Dendritic cell treated with granulocyte-macrophage colony-stimulating factor and Interleukin-4, amounts not matched to agents 40 ng/mL and 50 ng/mL, for 4 days (primary cell): ENCODE data around the gene SMAD4.

Experiments
- H3K27ac Mint-ChIP-seq: one replicate; pipeline ENCODE4 v1.8.0; 2022; ENCODE audit warnings: mild to moderate bottlenecking, mixed read lengths
- H3K27me3 Mint-ChIP-seq: one replicate; pipeline ENCODE4 v1.8.0; 2022; ENCODE audit warnings: mild to moderate bottlenecking, mixed read lengths
- H3K36me3 Mint-ChIP-seq: one replicate; pipeline ENCODE4 v1.8.0; 2022; ENCODE audit warnings: low read depth, mixed read lengths
- H3K4me1 Mint-ChIP-seq: one replicate; pipeline ENCODE4 v1.8.0; 2022; ENCODE audit warnings: low read depth, mixed read lengths
- H3K4me3 Mint-ChIP-seq: one replicate; pipeline ENCODE4 v1.8.0; 2022; ENCODE audit warnings: mild to moderate bottlenecking, moderate library complexity, mixed read lengths
- H3K9me3 Mint-ChIP-seq: one replicate; pipeline ENCODE4 v1.8.0; 2022; ENCODE audit warnings: mixed read lengths
- intact Hi-C: fragments of 100-400 bp; cut with micrococcal nuclease; formaldehyde crosslinking; loops from one replicate; pipeline ENCODE4 v1.15.0; 2022

The SMAD4 gene

GRCh38 chr18:51038110-51038509 lies 8.1 kb downstream of the SMAD4 start:
- H3K27ac Mint-ChIP-seq = peak overlapping the region; percentile 20
- peaks cover 67% of the 10 kb centered on the region for H3K4me1 Mint-ChIP-seq
- no peaks in the 10 kb centered on the region for H3K9me3 Mint-ChIP-seq
- peaks cover 17% of the 10 kb centered on the region for H3K36me3 Mint-ChIP-seq
- no peaks in the 10 kb centered on the region for H3K27me3 Mint-ChIP-seq
- no peak overlapping the region for H3K4me3 Mint-ChIP-seq
- intact Hi-C loops = loop anchor here (10.0 kb wide), 1 partner anchor 1543 kb away; the partner anchor contains the start of gene RPL17

- Mint-ChIP-seq H3K27me3 (no peaks in the 10 kb centered on the region), H3K4me1 (peaks cover 66% of the 10 kb centered on the region), H3K36me3 (peaks cover 10% of the 10 kb centered on the region), H3K27ac (no peak overlapping the region), H3K9me3 (no peaks in the 10 kb centered on the region), H3K4me3 (no peak overlapping the region)
- intact Hi-C loops = loop anchor here (10.0 kb wide), 1 partner anchor 1545 kb away; the partner anchor contains the start of gene RPL17
Observed at GRCh38 chr18:51039138-51040112, 9.4 kb downstream of the SMAD4 start.

- no peaks in the 10 kb centered on the region for H3K9me3 Mint-ChIP-seq
- no peak overlapping the region for H3K4me3 Mint-ChIP-seq
- intact Hi-C loops = no loop called here
- H3K27ac Mint-ChIP-seq = no peak overlapping the region
- no peaks in the 10 kb centered on the region for H3K27me3 Mint-ChIP-seq
- H3K4me1 Mint-ChIP-seq = peaks cover 60% of the 10 kb centered on the region
- H3K36me3 Mint-ChIP-seq = peaks cover 8% of the 10 kb centered on the region
Observed at GRCh38 chr18:51041677-51042352, 11.8 kb downstream of the SMAD4 start.

- intact Hi-C loops = no loop called here
Observed at GRCh38 chr18:51044928-51045585, 15.0 kb downstream of the SMAD4 start.

GRCh38 chr18:51048190-51048589 lies 18.2 kb downstream of the SMAD4 start:
- Mint-ChIP-seq H3K27me3 (no peaks in the 10 kb centered on the region), H3K27ac (no peak overlapping the region), H3K4me1 (peaks cover 21% of the 10 kb centered on the region), H3K36me3 (peaks cover 53% of the 10 kb centered on the region), H3K4me3 (no peak overlapping the region), H3K9me3 (no peaks in the 10 kb centered on the region)
- intact Hi-C loops = no loop called here

More at GRCh38 chr18:51044928-51045585, 15.0 kb downstream of the SMAD4 start:
- peaks cover 38% of the 10 kb centered on the region for H3K4me1 Mint-ChIP-seq
- no peak overlapping the region for H3K27ac Mint-ChIP-seq
- no peaks in the 10 kb centered on the region for H3K27me3 Mint-ChIP-seq
- no peak overlapping the region for H3K4me3 Mint-ChIP-seq
- H3K9me3 Mint-ChIP-seq = no peaks in the 10 kb centered on the region
- H3K36me3 Mint-ChIP-seq = peaks cover 24% of the 10 kb centered on the region

- Mint-ChIP-seq H3K4me3 (no peak overlapping the region), H3K9me3 (no peaks in the 10 kb centered on the region), H3K4me1 (peaks cover 18% of the 10 kb centered on the region), H3K36me3 (peaks cover 55% of the 10 kb centered on the region), H3K27me3 (no peaks in the 10 kb centered on the region), H3K27ac (no peak overlapping the region)
- intact Hi-C loops = no loop called here
Observed at GRCh38 chr18:51049137-51049536, 19.1 kb downstream of the SMAD4 start.

- H3K27me3 Mint-ChIP-seq = no peaks in the 10 kb centered on the region
- intact Hi-C loops = loop anchor here (2.0 to 10.0 kb wide), 2 partner anchors 126 to 230 kb away; partner anchors contain the start of gene MRO
- no peaks in the 10 kb centered on the region for H3K9me3 Mint-ChIP-seq
- peaks cover 73% of the 10 kb centered on the region for H3K36me3 Mint-ChIP-seq
- H3K27ac Mint-ChIP-seq = no peak overlapping the region
- no peak overlapping the region for H3K4me3 Mint-ChIP-seq
- H3K4me1 Mint-ChIP-seq = peaks cover 11% of the 10 kb centered on the region
Observed at GRCh38 chr18:51051105-51051712, 21.2 kb downstream of the SMAD4 start.

- Mint-ChIP-seq H3K9me3 (no peaks in the 10 kb centered on the region), H3K27ac (no peak overlapping the region), H3K4me1 (peaks cover 11% of the 10 kb centered on the region), H3K36me3 (peaks cover 79% of the 10 kb centered on the region), H3K4me3 (no peak overlapping the region), H3K27me3 (no peaks in the 10 kb centered on the region)
- intact Hi-C loops = loop anchor here (10.0 kb wide), 1 partner anchor 129 kb away; no protein-coding TSS in a partner anchor
Observed at GRCh38 chr18:51053814-51054213, 23.8 kb downstream of the SMAD4 start.

GRCh38 chr18:51054764-51055163 lies 24.8 kb downstream of the SMAD4 start:
- peaks cover 85% of the 10 kb centered on the region for H3K36me3 Mint-ChIP-seq
- H3K27me3 Mint-ChIP-seq = no peaks in the 10 kb centered on the region
- no peak overlapping the region for H3K27ac Mint-ChIP-seq
- no peak overlapping the region for H3K4me3 Mint-ChIP-seq
- intact Hi-C loops = loop anchor here (10.0 kb wide), 1 partner anchor 130 kb away; no protein-coding TSS in a partner anchor
- peaks cover 11% of the 10 kb centered on the region for H3K4me1 Mint-ChIP-seq
- no peaks in the 10 kb centered on the region for H3K9me3 Mint-ChIP-seq

- Mint-ChIP-seq H3K36me3 (peaks cover 87% of the 10 kb centered on the region), H3K27me3 (no peaks in the 10 kb centered on the region), H3K9me3 (no peaks in the 10 kb centered on the region), H3K4me1 (no peaks in the 10 kb centered on the region), H3K4me3 (no peak overlapping the region), H3K27ac (no peak overlapping the region)
- intact Hi-C loops = loop anchor here (10.0 kb wide), 1 partner anchor 135 kb away; no protein-coding TSS in a partner anchor
Observed at GRCh38 chr18:51059969-51060368, 30.0 kb downstream of the SMAD4 start.

GRCh38 chr18:51064256-51064655 lies 34.2 kb downstream of the SMAD4 start:
- H3K27me3 Mint-ChIP-seq = no peaks in the 10 kb centered on the region
- intact Hi-C loops = no loop called here
- H3K9me3 Mint-ChIP-seq = no peaks in the 10 kb centered on the region
- no peaks in the 10 kb centered on the region for H3K4me1 Mint-ChIP-seq
- H3K4me3 Mint-ChIP-seq = no peak overlapping the region
- H3K27ac Mint-ChIP-seq = no peak overlapping the region
- peaks cover 74% of the 10 kb centered on the region for H3K36me3 Mint-ChIP-seq

GRCh38 chr18:51066273-51066672 lies 36.3 kb downstream of the SMAD4 start:
- Mint-ChIP-seq H3K27ac (no peak overlapping the region), H3K27me3 (no peaks in the 10 kb centered on the region), H3K4me3 (no peak overlapping the region), H3K36me3 (peaks cover 76% of the 10 kb centered on the region), H3K9me3 (no peaks in the 10 kb centered on the region), H3K4me1 (no peaks in the 10 kb centered on the region)
- intact Hi-C loops = no loop called here

- Mint-ChIP-seq H3K9me3 (no peaks in the 10 kb centered on the region), H3K4me3 (no peak overlapping the region), H3K27ac (no peak overlapping the region), H3K36me3 (peaks cover 76% of the 10 kb centered on the region), H3K27me3 (no peaks in the 10 kb centered on the region), H3K4me1 (no peaks in the 10 kb centered on the region)
- intact Hi-C loops = no loop called here
Observed at GRCh38 chr18:51068105-51068504, 38.1 kb downstream of the SMAD4 start.
